ENCODE data around the gene UBASH3B.
"Not testable (repeated sequence)": the region's sequence is repeated elsewhere in the genome, so short reads cannot be mapped to it uniquely, and the experiment has no call there.

UBASH3B gene

DNA sequence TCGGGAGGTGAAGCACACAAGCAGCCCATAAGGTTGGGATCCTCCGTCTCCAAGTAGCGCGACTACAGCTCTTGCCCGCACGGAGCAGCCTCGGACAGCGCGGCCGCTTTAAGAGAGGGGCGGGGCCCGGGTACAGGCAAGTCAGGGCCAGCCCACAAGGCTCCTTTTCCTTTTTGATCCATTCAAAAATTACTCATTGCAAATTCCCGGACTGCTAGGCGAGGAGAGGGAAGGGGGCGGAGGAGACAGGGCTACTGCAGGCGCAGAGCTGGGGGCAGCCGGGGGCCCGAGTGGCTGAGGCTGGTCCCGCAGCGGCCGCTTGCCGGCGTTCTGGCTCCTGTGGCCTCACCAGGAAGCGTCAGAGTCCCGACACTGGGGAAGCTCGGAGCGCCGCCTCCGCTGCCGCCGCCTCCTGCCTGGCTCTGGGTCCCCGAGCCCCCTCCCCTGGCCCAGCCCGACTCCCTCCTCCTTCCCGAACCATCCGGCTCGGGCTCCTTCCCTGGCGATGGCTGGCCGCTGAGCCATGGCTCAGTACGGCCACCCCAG lies at the start of gene UBASH3B:
TSS of gene UBASH3B (plus strand) at position 196 of the 546 bp plus-strand sequence. CDS start at position 524, 328 bp downstream.
- in situ Hi-C loops (cut with MboI; ENCODE audit: low sequenced_read_pairs) = no loop called here

- in situ Hi-C loops (cut with MboI; ENCODE audit: low sequenced_read_pairs) = not testable (repeated sequence)
These were observed 48.4 kb upstream of the UBASH3B start for GRCh38 chr11:122607162-122607561.

DNA sequence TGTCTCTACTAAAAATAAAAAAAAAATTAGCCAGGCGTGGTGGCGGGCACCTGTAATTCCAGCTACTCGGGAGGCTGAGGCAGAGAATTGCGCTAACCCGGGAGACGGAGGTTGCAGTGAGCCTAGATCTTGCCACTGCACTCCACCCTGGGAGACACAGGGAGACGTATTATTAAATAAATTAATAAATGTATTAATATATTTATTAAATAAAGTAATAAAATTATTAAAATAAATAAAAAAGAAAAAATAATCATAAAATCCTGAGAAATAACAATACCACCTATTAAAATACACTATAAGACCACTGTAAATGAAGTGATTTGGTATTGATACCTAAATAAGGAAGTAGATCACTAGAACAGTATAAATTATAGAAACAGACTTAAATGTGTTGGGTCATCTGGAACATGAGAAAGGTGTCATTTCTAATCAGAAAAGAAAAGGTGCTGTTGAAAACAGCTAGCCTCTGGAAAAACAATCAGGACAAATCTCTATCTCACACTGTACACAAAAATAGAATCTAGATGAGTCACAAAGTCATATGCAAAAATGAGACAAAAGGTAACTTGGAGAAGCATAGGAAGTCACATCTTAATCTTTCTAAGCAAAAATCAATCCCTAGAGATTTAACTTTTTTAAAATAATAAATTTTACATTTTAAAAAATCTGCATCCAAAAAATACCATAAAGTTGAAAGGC lies 43.2 kb upstream of the UBASH3B start:
- in situ Hi-C loops (cut with MboI; ENCODE audit: low sequenced_read_pairs) = no loop called here

DNA sequence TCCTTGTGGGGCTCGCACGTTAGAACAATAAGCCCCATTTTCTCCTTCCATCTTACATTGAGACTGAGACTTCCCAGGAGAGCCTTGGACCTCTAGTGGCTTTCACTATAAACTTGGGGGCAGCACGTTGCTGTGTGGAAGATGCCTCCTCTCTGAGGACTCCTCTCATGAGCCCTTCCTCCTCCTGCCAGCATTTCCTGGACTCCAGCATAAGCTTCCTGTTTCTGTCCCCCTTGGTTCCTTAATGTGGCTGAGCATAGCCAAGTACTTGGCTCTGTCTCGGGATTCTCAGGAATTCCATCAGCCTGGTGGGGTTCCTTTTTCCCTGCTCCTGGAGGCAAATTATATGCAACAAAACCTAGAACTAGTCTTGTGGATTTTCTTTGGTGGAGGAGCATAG lies 38.8 kb upstream of the UBASH3B start:
- in situ Hi-C loops (cut with MboI; ENCODE audit: low sequenced_read_pairs) = no loop called here

DNA sequence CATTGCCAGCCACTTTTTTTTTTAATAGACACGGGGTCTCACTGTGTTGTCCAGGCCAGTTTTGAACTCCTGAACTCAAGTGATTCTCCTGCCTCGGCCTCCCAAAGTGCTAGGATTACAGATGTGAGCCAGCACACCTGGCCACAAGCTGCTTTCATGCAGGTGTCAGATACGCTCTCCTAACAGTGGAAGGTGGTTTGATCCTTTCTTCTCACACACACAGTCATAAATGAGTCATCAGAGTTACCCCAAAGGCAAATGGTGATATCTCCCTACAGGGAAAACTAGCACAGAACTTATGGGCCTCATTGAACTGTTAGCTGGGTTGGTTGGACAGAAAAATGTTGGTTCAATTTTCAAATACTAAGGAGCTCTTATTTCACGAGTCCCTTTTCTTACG lies 38.2 kb upstream of the UBASH3B start:
- in situ Hi-C loops (cut with MboI; ENCODE audit: low sequenced_read_pairs) = no loop called here

GRCh38 chr11:122617926-122618325 lies 37.6 kb upstream of the UBASH3B start:
- in situ Hi-C loops (cut with MboI; ENCODE audit: low sequenced_read_pairs) = no loop called here

DNA sequence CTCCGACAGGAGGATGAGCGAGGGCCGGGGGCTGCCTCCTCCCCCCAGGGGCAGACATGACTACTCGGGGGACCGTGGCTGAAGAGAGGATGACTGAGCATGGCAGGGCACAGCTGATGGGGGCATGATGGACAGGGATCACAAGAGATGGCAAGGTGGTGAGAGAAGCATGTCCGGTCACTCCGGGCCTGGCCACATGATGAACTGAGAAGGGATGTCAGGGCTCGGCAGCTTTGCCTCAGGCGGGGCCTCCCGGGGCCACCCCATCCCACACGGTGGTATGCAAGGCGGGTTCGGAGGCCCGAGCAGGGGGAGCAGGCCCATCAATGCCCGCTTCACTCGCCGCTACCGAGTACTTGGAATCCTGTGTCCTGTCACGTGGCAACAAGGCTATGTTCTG lies 36.6 kb upstream of the UBASH3B start:
- in situ Hi-C loops (cut with MboI; ENCODE audit: low sequenced_read_pairs) = no loop called here

DNA sequence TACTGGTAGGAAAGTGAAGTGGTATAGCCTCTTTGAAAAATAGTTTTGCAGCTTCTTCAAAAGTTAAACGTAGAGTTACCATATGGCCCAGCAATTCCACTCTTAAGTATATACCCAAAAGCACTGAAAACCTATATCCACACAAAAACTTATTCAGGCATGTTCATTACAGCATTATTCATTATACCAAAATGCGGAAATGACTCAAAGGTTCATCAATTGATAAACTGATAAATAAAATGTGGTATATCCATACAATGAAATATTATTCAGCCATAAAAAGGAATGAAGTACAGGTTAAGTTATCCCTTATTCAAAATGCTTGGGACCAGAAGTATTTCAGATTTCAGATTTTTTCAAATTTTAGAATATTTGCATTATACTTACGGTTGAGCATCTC lies 35.8 kb upstream of the UBASH3B start:
- in situ Hi-C loops (cut with MboI; ENCODE audit: low sequenced_read_pairs) = no loop called here

GRCh38 chr11:122625501-122625900 lies 30.0 kb upstream of the UBASH3B start:
- in situ Hi-C loops (cut with MboI; ENCODE audit: low sequenced_read_pairs) = not testable (repeated sequence)

DNA sequence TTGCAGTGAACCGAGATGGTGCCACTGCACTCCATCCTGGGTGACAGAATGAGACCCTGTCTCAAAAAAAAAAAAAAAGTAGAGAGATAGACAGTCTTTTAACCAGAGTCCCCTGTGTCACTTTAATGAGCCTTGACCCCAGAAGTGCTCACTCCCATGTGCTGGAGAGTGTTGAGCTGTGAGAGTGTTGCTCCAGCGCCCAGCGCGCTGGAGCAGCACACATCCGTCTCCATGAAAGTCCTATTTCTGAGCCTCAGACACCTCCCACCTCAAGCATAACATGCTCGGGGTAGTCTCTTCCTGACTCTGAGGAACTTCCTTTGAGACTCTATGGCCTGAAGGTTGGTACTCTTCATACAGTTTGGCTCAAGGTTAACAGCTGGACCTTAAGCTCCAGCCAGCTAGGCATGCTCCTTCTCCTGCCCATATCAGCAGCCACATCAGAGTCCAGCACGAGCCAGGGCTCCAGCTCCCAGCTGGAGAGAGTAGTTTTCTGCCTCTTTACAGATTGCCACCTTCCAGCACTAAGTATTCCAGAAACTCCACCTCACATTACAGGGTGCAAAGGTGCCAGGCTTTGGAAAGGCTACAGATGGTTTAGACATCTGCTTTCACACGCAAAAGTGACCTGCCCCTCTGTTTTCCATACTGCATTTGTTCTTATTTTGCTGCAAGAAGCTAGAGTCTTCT lies 29.4 kb upstream of the UBASH3B start:
- in situ Hi-C loops (cut with MboI; ENCODE audit: low sequenced_read_pairs) = no loop called here

DNA sequence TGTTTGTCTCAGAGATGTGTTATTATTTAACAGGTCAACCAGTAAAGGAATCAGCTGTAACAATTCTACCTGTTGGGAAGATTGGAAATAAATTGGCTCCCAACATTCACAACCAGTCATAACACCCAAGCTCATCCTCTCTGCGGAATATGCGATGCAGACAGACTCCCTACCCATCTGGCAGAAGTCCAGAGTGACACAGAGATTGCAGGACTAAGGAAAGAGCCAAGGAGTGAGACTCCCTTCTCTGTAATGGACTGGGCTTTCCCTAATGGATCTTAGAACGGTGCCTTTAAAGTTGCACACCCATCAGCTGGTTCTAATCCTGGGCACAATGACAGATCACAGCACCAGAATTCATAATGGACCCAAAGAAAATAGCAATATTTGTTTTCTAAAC lies 27.8 kb upstream of the UBASH3B start:
- in situ Hi-C loops (cut with MboI; ENCODE audit: low sequenced_read_pairs) = no loop called here

DNA sequence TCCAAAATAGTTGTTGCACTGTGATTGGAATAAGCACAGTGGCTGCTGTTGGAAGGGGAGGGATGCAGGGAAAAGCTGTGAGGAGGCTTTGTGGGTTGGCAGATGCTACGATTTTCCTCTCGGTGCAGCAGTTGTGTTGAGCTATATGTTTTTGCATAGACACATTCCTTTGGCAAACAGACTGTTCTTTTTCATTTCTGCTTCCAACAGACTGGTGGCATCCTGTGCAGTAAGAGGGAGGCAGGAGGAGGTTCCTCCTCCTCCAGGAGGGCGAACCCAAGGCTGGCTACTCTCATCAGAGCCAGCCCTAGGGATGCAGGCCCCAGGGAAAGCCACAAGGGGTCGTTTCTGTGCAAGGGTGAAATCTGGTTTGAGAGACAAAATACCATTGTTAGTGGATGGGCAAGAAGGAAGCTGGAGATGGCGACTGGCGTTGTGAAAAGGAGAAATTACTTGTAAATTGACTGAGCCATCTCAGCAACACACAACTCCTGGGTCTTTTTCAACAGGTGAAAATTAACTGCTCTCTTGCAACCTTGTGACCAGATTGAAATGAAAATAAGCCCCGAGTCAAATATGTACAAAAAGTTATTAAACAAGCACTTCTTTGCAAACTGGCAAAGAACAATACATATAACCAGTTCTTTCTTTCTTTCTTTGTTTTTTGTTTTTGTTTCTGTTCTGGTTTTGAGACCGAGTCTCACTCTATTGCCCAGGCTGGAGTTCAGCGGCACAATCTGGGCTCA lies 26.5 kb upstream of the UBASH3B start:
- in situ Hi-C loops (cut with MboI; ENCODE audit: low sequenced_read_pairs) = no loop called here

DNA sequence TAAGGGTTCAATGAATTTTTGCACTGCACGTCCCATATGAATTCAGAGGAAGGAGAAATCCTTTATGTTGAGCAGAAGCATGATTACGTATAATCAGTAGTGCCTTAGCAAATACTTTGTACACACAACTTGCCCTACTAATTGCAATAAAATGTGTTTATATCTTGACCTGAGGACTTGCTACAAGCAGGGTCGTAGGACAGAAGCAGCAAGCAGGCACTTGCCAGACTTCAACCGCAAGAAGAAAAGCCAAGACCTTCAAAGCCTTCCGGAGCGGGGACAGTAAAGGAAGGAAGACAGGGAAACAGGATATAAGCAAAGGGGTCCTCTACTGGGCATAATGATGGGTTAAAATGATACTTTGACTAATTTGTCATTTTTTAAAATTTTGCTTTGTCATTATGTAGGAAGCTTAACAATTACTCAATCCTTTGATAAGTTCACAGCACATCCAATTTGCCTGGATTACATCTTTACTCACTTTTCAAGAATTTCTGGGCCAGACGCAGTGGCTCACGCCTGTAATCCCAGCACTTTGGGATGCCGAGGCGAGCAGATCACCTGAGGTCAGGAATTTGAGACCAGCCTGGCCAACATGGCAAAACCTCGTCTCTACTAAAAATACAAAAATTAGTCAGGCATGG lies 23.2 kb upstream of the UBASH3B start:
- in situ Hi-C loops (cut with MboI; ENCODE audit: low sequenced_read_pairs) = no loop called here

DNA sequence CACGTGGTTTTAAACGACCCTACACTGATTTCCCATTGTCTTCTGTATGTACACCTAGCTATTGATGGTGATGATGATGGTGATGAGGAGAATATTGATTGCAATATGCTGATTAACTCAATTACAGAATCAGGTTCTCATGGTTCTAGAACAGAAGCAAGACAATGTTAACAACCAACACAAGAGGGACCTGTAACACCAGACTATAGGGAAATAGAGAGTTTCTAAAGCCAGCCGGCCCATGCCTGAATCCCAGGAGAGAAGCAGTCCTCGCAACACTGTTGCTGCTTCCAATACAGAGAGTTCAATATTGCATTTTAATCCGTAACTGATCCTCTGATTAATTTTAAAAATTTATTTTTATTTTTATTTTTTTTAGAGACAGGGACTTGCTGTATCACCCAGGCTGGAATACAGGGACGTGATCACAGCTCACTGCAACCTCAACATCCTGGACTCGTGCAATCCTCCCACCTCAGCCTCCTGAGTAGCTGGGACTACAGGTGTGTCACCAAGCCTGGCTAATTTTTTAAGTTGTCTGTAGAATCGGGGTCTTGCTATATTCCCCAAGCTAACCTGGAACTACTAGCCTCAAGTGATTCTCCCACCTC lies 22.2 kb upstream of the UBASH3B start:
- in situ Hi-C loops (cut with MboI; ENCODE audit: low sequenced_read_pairs) = no loop called here

DNA sequence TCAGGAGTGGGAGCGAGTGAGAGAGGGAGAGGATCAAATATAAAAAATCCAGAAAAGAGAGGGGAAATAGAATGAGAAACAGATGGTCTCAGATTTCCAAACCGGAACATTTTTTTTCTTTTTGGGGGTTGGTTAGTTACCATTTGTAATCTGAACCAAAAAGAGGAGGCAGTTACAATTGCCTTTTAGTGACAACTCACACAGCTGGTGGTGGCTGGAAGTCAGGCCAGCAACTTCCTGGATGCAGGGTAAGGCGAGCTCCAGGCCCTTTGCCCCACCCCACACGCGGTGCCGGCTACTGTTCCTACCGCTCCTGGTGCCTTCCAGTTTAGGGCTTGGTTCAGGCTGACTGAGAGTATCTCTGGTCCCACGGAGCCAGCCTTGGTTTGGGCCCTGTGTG lies 21.0 kb upstream of the UBASH3B start:
- in situ Hi-C loops (cut with MboI; ENCODE audit: low sequenced_read_pairs) = no loop called here

GRCh38 chr11:122637541-122637940 lies 18.0 kb upstream of the UBASH3B start:
- in situ Hi-C loops (cut with MboI; ENCODE audit: low sequenced_read_pairs) = no loop called here

- in situ Hi-C loops (cut with MboI; ENCODE audit: low sequenced_read_pairs) = no loop called here
These were observed 13.0 kb upstream of the UBASH3B start for GRCh38 chr11:122642472-122642922.

DNA sequence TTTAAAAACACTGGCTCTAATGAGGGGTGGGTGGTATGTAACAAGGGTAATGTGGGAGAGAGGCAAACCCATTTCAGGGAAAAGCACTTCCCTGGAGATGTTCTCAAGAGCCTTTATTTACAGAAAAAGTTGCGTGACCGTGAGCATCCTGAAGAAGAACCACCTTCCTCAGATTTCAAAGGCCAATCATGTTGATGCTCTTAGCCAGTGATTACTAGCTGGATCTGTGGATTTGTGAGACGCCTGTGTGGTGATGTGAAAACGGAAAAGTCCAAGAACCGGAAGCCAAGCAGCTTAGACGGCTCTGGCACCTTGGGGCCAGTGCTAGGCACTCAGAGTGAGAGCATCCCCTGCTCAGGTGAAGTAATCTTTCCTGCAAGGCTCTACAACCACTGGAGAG lies 12.6 kb upstream of the UBASH3B start:
- in situ Hi-C loops (cut with MboI; ENCODE audit: low sequenced_read_pairs) = no loop called here

- in situ Hi-C loops (cut with MboI; ENCODE audit: low sequenced_read_pairs) = no loop called here
These were observed 9.7 kb upstream of the UBASH3B start for GRCh38 chr11:122645847-122646246.

DNA sequence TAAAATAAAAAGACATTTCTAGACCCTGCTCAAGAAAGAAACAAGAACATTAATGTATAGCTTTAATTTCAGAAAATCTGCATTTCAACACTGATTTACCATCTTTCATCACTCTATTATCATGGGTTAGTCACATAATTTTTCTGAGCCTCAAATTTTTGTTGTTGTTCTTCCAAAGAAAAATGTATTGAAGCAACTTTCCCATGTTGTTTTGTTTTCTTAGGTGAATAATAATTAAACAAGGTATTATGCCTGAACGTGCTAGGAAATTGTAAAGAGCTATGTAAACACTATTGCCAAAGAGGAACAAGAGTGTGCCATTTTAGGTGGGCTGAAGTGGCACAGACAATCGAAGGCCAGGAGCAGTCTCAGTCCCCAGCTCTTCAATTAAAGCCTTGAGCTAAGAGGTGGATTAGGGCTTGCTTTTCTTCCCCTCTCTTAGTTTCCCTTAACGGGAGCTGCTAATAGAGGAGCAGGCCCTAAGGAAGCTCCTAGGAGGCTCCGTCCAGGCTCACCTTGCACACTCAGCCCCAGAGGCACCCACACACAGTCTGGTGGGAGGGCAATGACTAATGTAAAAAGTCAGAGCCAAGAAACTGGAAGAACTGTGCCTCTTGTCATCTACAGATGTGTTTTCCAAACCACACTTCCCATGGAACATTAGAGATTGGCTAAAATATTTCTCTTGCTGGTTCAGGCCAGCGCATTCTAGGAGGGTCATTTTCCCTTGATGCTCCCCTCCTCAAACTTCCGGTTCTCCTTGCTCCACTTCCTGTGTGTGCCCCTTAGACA lies 8.8 kb upstream of the UBASH3B start:
- in situ Hi-C loops (cut with MboI; ENCODE audit: low sequenced_read_pairs) = no loop called here

All from hTERT RPE-1 (cell line).